Brain microvascular endothelial cell (primary cell): ENCODE results near the gene MAPRE2.

Experiments used
- DNase-seq: peaks from one replicate; pipeline ENCODE4 v3.0.0-alpha.2; 2020
- H3K27ac ChIP-seq: fragments of 250-450 bp; sonication (Bioruptor Pico); 2 replicates; pipeline ENCODE4 v1.5.1; 2020; ENCODE audit warnings: mild to moderate bottlenecking, moderate library complexity
- H3K27me3 ChIP-seq: fragments of 250-450 bp; sonication (Bioruptor Pico); replicated peaks from 2 replicates; pipeline ENCODE4 v1.5.1; 2020; ENCODE audit warnings: mild to moderate bottlenecking
- H3K36me3 ChIP-seq: fragments of 250-450 bp; sonication (Bioruptor Pico); replicated peaks from 2 replicates; pipeline ENCODE4 v1.5.1; 2020; ENCODE audit warnings: mild to moderate bottlenecking
- H3K4me3 ChIP-seq: 2 replicates; pipeline ENCODE4 v1.5.1; 2011; ENCODE audit warnings: low read depth, mild to moderate bottlenecking, control low read depth, low read length, moderate library complexity
- in situ Hi-C: cut with HindIII; loops from 2 replicates; pipeline ENCODE4 v1.10.0; 2017; ENCODE audit warnings: low sequenced_read_pairs, low pct_ligation_motif_present
- TF ChIP-seq, protein P1 (sequence below): IDR thresholded peaks from 2 replicates; pipeline ENCODE4 v1.5.1; 2011; ENCODE audit warnings: low read depth, mild to moderate bottlenecking, moderate library complexity, low read length, control low read depth, inconsistent platforms; ENCODE audit errors: missing control alignments

Gene MAPRE2

DNA sequence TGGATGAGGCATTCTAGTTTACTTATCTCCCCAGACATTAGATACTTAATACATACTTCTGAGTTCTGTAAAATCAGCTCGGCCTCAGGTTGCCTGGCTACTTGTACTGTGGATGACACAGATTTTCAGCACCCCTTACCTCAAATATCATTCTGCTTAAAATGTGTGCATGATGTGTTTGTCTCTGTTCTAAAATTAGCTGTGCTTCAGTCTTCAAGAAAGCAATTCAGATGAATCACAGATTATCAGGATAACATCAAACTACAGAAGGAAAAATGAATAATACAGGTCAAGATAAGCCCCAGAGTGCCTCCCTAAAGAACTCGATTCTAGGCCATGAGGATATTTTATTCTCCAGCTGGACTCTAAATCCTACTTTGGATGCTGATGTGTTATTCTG is 21.3 kb upstream of the MAPRE2 start:
- TF ChIP-seq, protein P1, sequence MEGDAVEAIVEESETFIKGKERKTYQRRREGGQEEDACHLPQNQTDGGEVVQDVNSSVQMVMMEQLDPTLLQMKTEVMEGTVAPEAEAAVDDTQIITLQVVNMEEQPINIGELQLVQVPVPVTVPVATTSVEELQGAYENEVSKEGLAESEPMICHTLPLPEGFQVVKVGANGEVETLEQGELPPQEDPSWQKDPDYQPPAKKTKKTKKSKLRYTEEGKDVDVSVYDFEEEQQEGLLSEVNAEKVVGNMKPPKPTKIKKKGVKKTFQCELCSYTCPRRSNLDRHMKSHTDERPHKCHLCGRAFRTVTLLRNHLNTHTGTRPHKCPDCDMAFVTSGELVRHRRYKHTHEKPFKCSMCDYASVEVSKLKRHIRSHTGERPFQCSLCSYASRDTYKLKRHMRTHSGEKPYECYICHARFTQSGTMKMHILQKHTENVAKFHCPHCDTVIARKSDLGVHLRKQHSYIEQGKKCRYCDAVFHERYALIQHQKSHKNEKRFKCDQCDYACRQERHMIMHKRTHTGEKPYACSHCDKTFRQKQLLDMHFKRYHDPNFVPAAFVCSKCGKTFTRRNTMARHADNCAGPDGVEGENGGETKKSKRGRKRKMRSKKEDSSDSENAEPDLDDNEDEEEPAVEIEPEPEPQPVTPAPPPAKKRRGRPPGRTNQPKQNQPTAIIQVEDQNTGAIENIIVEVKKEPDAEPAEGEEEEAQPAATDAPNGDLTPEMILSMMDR: no peak

DNA sequence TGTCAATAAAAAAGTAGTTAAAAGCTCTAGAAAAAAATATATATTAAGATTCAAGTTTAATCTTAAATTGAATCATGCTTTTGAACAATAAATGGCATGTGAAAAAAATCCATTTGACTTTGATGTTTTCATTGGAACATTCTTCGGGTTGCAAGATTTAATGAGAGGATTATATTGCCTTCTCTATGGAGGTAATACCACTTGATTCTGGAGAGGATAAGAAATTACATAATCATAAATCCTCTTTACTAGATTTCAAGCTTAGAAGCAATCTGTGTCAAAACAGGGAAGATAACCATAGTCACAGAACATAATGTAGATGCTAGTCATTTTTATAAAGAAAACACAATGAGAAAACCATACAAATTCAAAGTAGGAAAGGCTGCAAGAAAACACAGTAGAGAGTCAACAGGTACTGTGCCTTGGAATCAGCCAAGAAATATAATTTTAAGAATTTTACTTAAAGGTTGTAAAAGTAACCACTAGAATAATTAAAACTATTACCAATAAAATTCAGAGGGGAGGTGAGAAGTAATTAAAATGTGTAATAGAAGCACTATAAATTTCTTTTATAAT is 18.7 kb upstream of the MAPRE2 start:
- no peak overlapping the region for H3K4me3 ChIP-seq
- DNase-seq: no peak
- in situ Hi-C loops: no loop called here
- no peak overlapping the region for H3K27ac ChIP-seq
- no peaks in the 10 kb centered on the region for H3K36me3 ChIP-seq
- H3K27me3 ChIP-seq: no peaks in the 10 kb centered on the region
- TF ChIP-seq, protein P1: no peak

More for the DNA sequence above, 21.3 kb upstream of the MAPRE2 start:
- H3K27ac ChIP-seq: peak overlapping the region; percentile 18
- H3K36me3 ChIP-seq: no peaks in the 10 kb centered on the region
- in situ Hi-C loops: no loop called here
- no peaks in the 10 kb centered on the region for H3K27me3 ChIP-seq
- no peak overlapping the region for H3K4me3 ChIP-seq
- peak; percentile 75 for DNase-seq

DNA sequence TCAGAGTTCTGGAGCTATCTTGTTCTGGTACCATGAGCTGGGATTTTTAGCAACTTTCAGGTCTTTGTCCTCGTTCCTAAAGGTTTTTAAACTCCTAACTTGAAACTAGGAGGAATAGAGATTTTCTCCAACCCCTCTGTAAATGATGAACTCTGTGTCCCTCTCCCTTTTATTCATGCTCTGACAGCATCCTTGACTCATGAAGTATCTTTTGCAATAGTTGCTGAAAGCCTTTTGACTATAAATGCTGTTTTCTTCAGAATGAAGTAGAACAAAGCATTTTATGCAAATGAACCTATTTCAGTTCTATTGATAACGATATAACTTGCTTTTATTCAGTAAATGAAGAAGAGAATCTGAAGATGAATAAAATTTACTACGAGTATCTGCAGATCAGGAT is 17.0 kb upstream of the MAPRE2 start:
- Histone ChIP-seq H3K27ac (no peak overlapping the region), H3K4me3 (no peak overlapping the region), H3K36me3 (no peaks in the 10 kb centered on the region), H3K27me3 (no peaks in the 10 kb centered on the region)
- no peak for DNase-seq
- TF ChIP-seq, protein P1: no peak
- in situ Hi-C loops: no loop called here

DNA sequence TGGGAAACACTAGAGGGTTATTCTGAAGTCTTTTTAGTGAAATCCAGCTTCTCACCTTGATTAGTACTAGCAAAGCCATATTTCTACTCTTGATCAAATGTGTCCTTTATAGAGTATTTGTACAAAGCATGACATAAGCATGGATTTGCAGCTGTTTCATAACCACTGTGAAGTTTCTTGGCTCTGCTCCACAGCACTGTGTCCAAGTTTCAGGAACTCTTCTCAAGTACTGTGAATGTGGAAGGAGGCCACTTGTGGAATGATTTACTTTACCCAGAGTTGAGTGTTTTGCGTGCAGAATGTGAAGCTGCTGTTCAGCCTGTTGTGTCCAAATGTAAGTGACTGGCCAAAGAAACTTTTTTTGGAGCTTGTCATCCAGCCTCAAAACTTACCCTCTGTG is 16.2 kb upstream of the MAPRE2 start:
- no peaks in the 10 kb centered on the region for H3K36me3 ChIP-seq
- H3K27me3 ChIP-seq: no peaks in the 10 kb centered on the region
- peak; percentile 34 for DNase-seq
- TF ChIP-seq, protein P1: no peak
- in situ Hi-C loops: no loop called here
- H3K27ac ChIP-seq: no peak overlapping the region
- no peak overlapping the region for H3K4me3 ChIP-seq

DNA sequence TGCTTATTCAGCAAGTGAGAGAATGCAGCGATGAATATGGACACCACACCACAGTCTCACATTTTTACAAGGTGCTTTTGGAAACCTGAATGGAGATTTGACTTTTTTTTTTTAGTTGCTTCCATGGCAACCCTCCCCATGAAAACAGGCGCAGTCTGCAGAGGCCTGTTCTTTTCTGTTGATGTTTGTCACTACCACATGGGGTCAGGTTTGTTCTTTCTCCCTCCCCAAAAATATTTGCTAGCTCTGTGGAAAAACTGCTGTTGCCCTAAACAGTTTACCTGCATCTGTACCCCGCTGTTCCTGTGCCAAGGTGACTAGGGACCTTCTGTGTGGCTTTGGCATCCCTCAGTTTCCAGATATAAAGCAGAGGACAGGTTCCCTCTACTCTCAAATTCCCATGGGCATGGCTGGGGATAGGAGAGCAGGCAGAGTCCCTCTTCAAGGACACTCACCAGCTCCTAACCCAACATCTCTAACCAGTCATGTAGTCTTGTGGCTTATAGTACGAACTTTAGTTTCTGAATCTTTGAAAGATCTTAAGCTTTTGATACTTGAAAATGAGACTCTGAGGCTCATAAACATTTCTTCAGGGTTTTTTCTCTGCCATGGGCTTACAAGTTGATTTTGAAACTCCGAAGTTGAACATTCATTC is 14.7 kb upstream of the MAPRE2 start:
- no peak for DNase-seq
- Histone ChIP-seq H3K4me3 (no peak overlapping the region), H3K27me3 (no peaks in the 10 kb centered on the region), H3K36me3 (no peaks in the 10 kb centered on the region), H3K27ac (no peak overlapping the region)
- TF ChIP-seq, protein P1: no peak
- in situ Hi-C loops: no loop called here

DNA sequence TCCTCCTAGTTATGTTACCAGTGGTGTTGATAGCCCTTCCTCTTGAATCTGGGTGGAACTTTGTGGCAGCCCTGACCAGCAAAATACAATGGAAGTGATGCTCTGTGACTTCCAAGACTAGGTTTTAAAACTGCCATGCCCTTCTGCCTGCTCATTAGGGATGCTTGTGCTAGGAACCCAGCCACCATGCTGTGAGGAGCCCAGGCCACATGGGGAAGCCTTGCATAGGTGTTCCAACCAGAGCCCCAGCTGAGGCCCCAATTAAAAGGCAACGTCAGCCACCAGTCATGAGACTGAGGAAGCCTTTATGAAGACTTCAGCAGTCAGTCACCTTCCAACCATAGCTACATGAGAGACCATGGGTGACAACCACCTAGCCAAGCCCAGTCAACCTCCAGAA is 14.0 kb upstream of the MAPRE2 start:
- no peak overlapping the region for H3K27ac ChIP-seq
- H3K27me3 ChIP-seq: no peaks in the 10 kb centered on the region
- DNase-seq: no peak
- TF ChIP-seq, protein P1: no peak
- in situ Hi-C loops: no loop called here
- no peak overlapping the region for H3K4me3 ChIP-seq
- no peaks in the 10 kb centered on the region for H3K36me3 ChIP-seq
